Fibroblast of mammary gland (primary cell): ENCODE results near the gene HMX1.

ENCODE experiments used
- DNase-seq: peaks from one replicate; pipeline ENCODE4 v3.0.0-alpha.2; 2010; ENCODE audit warnings: low read depth
- H3K4me3 ChIP-seq: 2 replicates; pipeline ENCODE4 v1.5.1; 2011; ENCODE audit warnings: low read depth, mild to moderate bottlenecking, low read length, moderate library complexity; ENCODE audit not compliant: control insufficient read depth
- TF ChIP-seq, protein P1 (sequence below): conservative IDR thresholded peaks from 2 replicates; pipeline ENCODE4 v1.5.1; 2011; ENCODE audit warnings: low read depth, low read length, inconsistent platforms; ENCODE audit not compliant: control insufficient read depth, insufficient read depth

HMX1 gene

DNA sequence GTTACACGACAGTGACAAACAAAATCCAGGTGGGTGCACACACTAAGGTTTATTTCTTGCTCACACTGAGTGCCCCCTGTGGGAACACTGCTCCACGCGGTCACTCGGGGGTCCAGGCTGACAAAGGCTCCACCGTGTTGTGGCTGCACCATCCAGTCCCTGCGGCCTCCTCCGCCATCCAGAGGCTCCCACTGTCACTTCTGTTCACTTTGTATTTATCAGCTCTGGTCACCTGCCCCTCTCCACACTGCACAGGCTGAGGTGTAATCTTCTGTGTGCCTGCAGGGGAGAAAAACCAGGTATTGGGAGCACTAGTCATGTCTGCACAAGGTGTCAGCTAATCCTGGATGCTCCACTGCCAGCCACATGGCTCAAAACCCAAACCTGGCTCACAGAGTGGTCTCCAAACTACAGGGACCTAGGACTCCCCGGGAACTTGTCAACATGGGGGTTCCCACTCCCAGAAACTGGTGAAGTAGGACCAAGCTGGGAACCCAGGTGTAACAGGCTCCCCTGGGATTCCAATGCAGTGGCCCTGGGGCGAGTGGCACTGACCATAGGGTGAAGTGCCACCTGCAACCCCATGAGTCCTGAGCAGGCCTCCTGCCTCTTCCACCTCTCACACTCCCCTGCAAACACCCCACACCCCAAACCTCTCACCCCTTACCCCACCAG, 25.5 kb downstream of the HMX1 start:
- DNase-seq = no peak
- TF ChIP-seq, protein P1, sequence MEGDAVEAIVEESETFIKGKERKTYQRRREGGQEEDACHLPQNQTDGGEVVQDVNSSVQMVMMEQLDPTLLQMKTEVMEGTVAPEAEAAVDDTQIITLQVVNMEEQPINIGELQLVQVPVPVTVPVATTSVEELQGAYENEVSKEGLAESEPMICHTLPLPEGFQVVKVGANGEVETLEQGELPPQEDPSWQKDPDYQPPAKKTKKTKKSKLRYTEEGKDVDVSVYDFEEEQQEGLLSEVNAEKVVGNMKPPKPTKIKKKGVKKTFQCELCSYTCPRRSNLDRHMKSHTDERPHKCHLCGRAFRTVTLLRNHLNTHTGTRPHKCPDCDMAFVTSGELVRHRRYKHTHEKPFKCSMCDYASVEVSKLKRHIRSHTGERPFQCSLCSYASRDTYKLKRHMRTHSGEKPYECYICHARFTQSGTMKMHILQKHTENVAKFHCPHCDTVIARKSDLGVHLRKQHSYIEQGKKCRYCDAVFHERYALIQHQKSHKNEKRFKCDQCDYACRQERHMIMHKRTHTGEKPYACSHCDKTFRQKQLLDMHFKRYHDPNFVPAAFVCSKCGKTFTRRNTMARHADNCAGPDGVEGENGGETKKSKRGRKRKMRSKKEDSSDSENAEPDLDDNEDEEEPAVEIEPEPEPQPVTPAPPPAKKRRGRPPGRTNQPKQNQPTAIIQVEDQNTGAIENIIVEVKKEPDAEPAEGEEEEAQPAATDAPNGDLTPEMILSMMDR = no peak
- H3K4me3 ChIP-seq = no peak overlapping the region

DNA sequence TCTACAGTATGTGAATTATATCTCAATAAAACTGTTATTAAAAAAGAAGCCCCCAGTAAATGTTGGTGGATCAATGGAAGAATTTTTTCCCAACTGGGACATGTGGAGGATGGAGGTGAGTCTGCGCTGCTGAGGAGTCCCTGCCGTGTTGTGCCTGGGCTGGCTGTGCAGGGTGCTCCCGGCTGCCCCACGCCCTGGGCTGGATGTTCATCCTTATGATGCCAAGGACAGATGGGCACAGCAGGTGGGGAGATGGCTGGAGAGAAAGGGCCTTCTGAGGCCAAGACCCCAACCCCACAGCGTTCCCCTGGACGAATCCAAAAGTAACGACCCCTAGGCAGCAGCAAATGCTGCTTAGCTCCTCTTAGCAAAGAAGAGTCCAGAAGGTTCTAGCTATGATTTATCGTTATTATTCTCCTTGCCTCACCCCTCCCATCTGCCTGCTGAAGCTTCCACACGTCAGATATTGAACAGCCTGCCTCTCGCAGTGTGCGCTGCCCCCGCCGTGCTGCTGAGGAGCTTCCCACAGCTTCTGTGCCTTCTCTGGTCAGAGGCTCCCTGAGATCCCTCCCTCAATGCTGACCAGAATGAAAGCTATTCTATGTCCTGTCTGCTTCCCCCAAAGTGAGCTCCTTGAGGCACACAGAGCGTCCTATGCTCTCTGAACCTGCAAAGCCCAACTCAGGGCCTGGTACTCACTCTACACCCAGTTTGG, 26.5 kb downstream of the HMX1 start:
- H3K4me3 ChIP-seq = no peak overlapping the region

DNA sequence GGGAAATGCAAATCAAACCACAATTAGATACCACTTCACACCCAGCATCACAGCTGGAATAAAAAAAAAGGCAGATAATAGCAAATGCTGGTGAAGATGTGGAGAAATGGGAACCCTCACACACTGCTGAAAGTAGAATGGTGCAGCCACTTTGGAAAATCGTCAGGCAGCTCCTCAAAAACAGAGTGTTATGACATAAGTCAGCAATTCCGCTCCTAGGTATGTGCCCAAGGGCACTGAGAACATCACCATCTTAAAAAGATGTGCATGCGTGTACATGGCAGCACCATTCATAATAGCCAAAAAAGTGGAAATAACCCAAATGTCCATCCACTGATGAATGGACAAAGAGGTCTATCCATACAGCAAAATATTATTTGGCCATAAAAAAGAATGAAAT, 28.0 kb downstream of the HMX1 start:
- DNase-seq = no peak
- H3K4me3 ChIP-seq = no peak overlapping the region
- TF ChIP-seq, protein P1 = no peak

More for the DNA sequence above, 26.5 kb downstream of the HMX1 start:
- TF ChIP-seq, protein P1 = no peak
- DNase-seq = no peak

DNA sequence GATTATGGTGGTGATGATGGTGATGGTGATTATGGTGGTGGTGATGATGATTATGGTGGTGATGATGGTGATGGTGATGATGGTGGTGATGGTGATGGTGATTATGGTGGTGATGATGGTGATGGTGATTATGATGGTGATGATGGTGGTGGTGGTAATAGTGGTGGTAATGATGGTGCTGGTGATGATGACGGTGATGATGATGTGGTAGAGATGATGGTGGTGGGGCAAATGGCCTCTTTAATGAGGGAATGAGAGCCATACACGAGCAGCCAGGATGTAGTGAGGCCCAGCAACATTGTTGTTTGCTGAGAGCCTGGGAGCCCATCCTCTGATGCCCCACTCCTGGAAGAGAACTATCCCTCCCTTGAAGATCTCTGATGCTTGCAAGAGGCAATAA, 29.0 kb downstream of the HMX1 start:
- TF ChIP-seq, protein P1 = no peak
- no peak for DNase-seq
- no peak overlapping the region for H3K4me3 ChIP-seq

DNA sequence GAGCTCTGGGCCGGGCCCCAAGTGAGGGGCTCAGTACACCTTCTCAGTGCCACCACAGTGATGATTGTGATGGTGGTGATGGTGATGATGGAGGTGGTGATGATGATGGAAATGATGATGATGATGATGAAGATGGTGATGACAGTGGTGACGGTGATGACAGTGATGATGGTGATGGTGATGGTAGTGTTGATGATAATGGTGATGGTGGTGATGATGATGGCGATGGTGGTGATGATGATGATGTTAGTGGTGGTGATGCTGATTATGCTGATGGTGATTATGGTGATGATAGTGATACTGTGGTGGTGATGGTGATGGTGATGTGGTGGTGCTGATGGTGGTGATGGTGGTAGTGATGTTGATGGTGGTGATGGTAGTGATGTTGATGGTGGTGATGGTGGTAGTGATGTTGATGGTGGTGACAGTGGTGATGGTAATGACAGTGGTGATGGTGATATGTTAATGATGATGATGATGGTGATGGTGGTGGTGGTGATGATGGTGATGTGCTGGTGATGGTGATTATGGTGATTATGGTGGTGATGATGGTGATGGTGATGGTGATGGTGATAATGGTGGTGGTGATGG, 29.9 kb downstream of the HMX1 start:
- no peak overlapping the region for H3K4me3 ChIP-seq
- TF ChIP-seq, protein P1 = no peak
- no peak for DNase-seq

DNA sequence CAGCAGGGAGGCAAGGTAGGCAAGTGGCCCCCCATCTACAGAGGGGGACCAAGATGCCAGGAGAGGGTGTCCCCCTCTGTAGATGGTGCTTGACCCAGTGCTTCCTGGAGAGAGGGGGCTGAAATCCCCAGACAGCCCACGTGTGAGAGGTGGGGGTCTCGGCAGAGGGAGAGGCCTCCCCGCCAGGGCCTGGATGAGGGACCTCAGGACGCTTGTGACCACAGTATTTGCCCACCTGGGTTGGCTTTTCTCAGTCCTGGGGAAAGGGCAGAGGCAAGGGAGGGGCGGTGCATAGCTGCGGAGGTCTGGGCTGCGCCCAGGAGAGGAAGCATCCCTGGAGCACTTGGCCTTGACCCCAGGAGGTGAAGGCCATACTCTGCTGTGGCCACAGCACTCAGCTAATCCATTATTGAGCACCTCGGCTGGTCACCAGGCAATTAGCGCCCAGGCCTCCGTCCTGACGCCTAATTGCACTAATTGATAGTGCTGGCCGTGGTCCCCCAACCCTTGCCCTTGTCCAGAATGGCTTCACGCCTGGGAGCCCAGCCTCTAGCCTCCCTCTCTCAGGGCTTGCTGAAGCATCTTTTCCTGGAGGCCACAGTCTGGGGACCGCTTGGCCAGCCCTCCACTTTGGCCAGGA, 30.7 kb downstream of the HMX1 start:
- DNase-seq = no peak

More for the DNA sequence above, 30.7 kb downstream of the HMX1 start:
- H3K4me3 ChIP-seq = no peak overlapping the region
- TF ChIP-seq, protein P1 = no peak
